Caki2 (cell line): Measurements from ENCODE around the gene HBE1. TPM values are rescaled to one million over a fixed set of nuclear protein-coding genes. Genes with fewer than 3 reads are reported as not detected.

Source experiments
- DNase-seq: peaks from one replicate; pipeline ENCODE4 v3.0.0-alpha.2; 2015; ENCODE audit warnings: low read depth
- in situ Hi-C: cut with HindIII; loops from 2 replicates; pipeline ENCODE4 v1.10.0; 2016; ENCODE audit warnings: low sequenced_read_pairs, low pct_unique_long_range_greater_than_20kb, mixed read lengths
- total RNA-seq: library from RNA; depleted of rRNA; stranded (reverse); fragments of >200 nt; shearing (Covaris generic); gene quantifications from 2 replicates; pipeline ENCODE4 v1.2.3, GENCODE V29; 2014; ENCODE audit warnings: low replicate concordance; rRNA removed

The HBE1 gene
- total RNA-seq, 1 experiment from 2014 or later, result not detected

DNA sequence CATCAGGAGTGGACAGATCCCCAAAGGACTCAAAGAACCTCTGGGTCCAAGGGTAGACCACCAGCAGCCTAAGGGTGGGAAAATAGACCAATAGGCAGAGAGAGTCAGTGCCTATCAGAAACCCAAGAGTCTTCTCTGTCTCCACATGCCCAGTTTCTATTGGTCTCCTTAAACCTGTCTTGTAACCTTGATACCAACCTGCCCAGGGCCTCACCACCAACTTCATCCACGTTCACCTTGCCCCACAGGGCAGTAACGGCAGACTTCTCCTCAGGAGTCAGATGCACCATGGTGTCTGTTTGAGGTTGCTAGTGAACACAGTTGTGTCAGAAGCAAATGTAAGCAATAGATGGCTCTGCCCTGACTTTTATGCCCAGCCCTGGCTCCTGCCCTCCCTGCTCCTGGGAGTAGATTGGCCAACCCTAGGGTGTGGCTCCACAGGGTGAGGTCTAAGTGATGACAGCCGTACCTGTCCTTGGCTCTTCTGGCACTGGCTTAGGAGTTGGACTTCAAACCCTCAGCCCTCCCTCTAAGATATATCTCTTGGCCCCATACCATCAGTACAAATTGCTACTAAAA, 42.9 kb downstream of the HBE1 start, which contains the start of gene HBB:
Gene HBB (minus strand): TSS at position 340 of the 579 bp plus-strand sequence. CDS start 50 bp downstream, at position 290.
- DNase-seq, result no peak
- in situ Hi-C loops, result no loop called here

DNA sequence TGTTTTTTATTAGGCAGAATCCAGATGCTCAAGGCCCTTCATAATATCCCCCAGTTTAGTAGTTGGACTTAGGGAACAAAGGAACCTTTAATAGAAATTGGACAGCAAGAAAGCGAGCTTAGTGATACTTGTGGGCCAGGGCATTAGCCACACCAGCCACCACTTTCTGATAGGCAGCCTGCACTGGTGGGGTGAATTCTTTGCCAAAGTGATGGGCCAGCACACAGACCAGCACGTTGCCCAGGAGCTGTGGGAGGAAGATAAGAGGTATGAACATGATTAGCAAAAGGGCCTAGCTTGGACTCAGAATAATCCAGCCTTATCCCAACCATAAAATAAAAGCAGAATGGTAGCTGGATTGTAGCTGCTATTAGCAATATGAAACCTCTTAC, 44.3 kb downstream of the HBE1 start:
- in situ Hi-C loops, result no loop called here
- DNase-seq, result no peak

DNA sequence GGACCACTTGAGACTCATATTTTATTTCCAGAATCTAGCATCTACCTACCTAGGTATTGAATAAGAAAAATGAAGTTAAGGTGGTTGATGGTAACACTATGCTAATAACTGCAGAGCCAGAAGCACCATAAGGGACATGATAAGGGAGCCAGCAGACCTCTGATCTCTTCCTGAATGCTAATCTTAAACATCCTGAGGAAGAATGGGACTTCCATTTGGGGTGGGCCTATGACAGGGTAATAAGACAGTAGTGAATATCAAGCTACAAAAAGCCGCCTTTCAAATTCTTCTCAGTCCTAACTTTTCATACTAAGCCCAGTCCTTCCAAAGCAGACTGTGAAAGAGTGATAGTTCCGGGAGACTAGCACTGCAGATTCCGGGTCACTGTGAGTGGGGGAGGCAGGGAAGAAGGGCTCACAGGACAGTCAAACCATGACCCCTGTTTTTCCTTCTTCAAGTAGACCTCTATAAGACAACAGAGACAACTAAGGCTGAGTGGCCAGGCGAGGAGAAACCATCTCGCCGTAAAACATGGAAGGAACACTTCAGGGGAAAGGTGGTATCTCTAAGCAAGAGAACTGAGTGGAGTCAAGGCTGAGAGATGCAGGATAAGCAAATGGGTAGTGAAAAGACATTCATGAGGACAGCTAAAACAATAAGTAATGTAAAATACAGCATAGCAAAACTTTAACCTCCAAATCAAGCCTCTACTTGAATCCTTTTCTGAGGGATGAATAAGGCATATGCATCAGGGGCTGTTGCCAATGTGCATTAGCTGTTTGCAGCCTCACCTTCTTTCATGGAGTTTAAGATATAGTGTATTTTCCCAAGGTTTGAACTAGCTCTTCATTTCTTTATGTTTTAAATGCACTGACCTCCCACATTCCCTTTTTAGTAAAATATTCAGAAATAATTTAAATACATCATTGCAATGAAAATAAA, 44.9 kb downstream of the HBE1 start:
- in situ Hi-C loops, result no loop called here
- DNase-seq, result no peak

DNA sequence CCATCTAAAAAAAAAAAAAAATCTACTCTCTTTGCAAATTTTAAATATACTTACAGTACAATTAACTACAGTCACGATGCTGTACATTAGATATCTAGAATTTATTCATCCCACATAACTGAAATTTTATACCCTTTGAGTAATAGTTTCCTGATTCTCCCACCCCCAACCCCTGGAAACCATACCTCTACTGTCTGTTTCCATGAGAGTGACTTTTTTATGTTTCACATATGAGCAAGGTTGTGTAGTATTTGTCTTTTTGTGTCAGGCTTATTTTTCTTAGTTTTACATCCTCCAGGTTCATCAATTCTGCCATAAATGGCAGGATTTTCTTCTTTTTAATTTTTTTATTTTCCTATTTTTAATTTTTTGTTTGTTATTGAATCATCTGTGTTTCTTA, 46.1 kb downstream of the HBE1 start:
- in situ Hi-C loops, result no loop called here
- DNase-seq, result no peak

DNA sequence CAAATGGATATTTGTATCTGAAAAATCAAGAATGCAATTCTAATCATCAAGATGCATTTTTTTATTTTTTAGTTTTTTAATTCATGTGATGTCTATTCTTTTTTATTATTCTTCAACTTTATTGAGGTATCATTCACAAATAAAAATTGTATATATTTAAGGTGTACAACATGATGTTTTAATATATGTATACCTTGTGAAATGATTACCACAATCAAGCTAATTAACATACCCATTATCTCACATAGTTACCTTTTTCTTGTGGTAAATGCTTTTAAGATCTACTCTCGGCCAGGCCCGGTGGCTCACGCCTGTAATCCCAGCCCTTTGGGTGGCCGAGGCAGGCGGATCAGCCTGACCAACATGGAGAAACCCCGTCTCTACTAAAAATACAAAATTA, 46.6 kb downstream of the HBE1 start:
- DNase-seq, result no peak
- in situ Hi-C loops, result no loop called here

Other genes starting within 250 kb of the HBE1 start
- gene OR52J3, start 223.4 kb downstream of the HBE1 start, total RNA-seq, result not detected in 2 replicates
- gene OR52E2, start 210.3 kb downstream of the HBE1 start, total RNA-seq, result not detected in 2 replicates
- not detected in 2 replicates for gene OR52E1, start 200.4 kb downstream of the HBE1 start, total RNA-seq
- not detected in 2 replicates for gene OR52A5, start 131.6 kb downstream of the HBE1 start, total RNA-seq
- gene OR52A1, start 115.2 kb downstream of the HBE1 start, total RNA-seq, result not detected in 2 replicates
- gene OR51V1, start 69.3 kb downstream of the HBE1 start, total RNA-seq, result not detected in 2 replicates
- not detected in 2 replicates for gene HBB, start 42.9 kb downstream of the HBE1 start, total RNA-seq
- gene HBD, start 35.5 kb downstream of the HBE1 start, total RNA-seq, result not detected in 2 replicates
- gene HBG1, start 20.1 kb downstream of the HBE1 start, total RNA-seq, result not detected in 2 replicates
- not detected in 2 replicates for gene HBG2, start 15.2 kb downstream of the HBE1 start, total RNA-seq
- not detected in 2 replicates for gene OR51B4, start 32.0 kb upstream of the HBE1 start, total RNA-seq
- gene OR51B2, start 54.4 kb upstream of the HBE1 start, total RNA-seq, result not detected in 2 replicates
- not detected in 2 replicates for gene OR51B5, start 73.6 kb upstream of the HBE1 start, total RNA-seq
- gene OR51B6, start 81.6 kb upstream of the HBE1 start, total RNA-seq, result not detected in 2 replicates
- not detected in 2 replicates for gene OR51M1, start 113.9 kb upstream of the HBE1 start, total RNA-seq
- not detected in 2 replicates for gene OR51Q1, start 152.2 kb upstream of the HBE1 start, total RNA-seq
- not detected in 2 replicates for gene OR51I1, start 171.6 kb upstream of the HBE1 start, total RNA-seq
- not detected in 2 replicates for gene OR51I2, start 179.4 kb upstream of the HBE1 start, total RNA-seq
- not detected in 2 replicates for gene OR52D1, start 218.7 kb upstream of the HBE1 start, total RNA-seq
- gene UBQLN3, start 240.0 kb upstream of the HBE1 start, total RNA-seq, result not detected in 2 replicates
- 0.14 TPM in 1 of 2 replicates, not detected in the other for gene UBQLNL, start 246.8 kb upstream of the HBE1 start, total RNA-seq